Measurements from ENCODE around the gene GAD2.

GAD2 gene

GRCh38 chr10:26222563-26222962 is 6.0 kb downstream of the GAD2 start:
- no peak for DNase-seq

GRCh38 chr10:26225322-26225721 is 8.7 kb downstream of the GAD2 start:
- DNase-seq: no peak

- no peak for DNase-seq
Measured at GRCh38 chr10:26227786-26228185, 11.2 kb downstream of the GAD2 start.

- DNase-seq: no peak
Measured at GRCh38 chr10:26232174-26232573, 15.6 kb downstream of the GAD2 start.

GRCh38 chr10:26235761-26236160 is 19.2 kb downstream of the GAD2 start:
- DNase-seq: no peak

- DNase-seq: no peak
Measured at GRCh38 chr10:26238378-26238777, 21.8 kb downstream of the GAD2 start.

- no peak for DNase-seq
Measured at GRCh38 chr10:26242706-26243350, 26.3 kb downstream of the GAD2 start.

GRCh38 chr10:26243351-26243720 is 26.8 kb downstream of the GAD2 start:
- DNase-seq: no peak

GRCh38 chr10:26249681-26250080 is 33.1 kb downstream of the GAD2 start:
- no peak for DNase-seq

GRCh38 chr10:26251925-26252324 is 35.4 kb downstream of the GAD2 start:
- no peak for DNase-seq

GRCh38 chr10:26254616-26255015 is 38.0 kb downstream of the GAD2 start:
- DNase-seq: no peak

GRCh38 chr10:26259341-26259740 is 42.8 kb downstream of the GAD2 start:
- DNase-seq: no peak

GRCh38 chr10:26269754-26270153 is 53.2 kb downstream of the GAD2 start:
- peak; percentile 7 to 34 for DNase-seq

GRCh38 chr10:26274391-26274790 is 57.8 kb downstream of the GAD2 start:
- DNase-seq: no peak

GRCh38 chr10:26278295-26278694 is 61.7 kb downstream of the GAD2 start:
- no peak for DNase-seq

- no peak for DNase-seq
Measured at GRCh38 chr10:26290236-26290635, 73.7 kb downstream of the GAD2 start.

- DNase-seq: no peak
Measured at GRCh38 chr10:26291721-26292480, 75.3 kb downstream of the GAD2 start.

GRCh38 chr10:26296360-26296759 is 79.8 kb downstream of the GAD2 start:
- no peak for DNase-seq

GRCh38 chr10:26300001-26300400 is 83.4 kb downstream of the GAD2 start:
- DNase-seq: no peak

GRCh38 chr10:26303366-26303765 is 86.8 kb downstream of the GAD2 start:
- DNase-seq: no peak

GRCh38 chr10:26310361-26310760 is 93.8 kb downstream of the GAD2 start:
- no peak for DNase-seq

GRCh38 chr10:26311383-26311940 is 94.9 kb downstream of the GAD2 start:
- DNase-seq: no peak

- DNase-seq: no peak
Measured at GRCh38 chr10:26314265-26315013, 97.9 kb downstream of the GAD2 start.

GRCh38 chr10:26318672-26319071 is 102.1 kb downstream of the GAD2 start:
- no peak for DNase-seq
